ENCODE results near the gene SDHA.
"Not testable (repeated sequence)": the region's sequence is repeated elsewhere in the genome, so short reads cannot be mapped to it uniquely, and the experiment has no call there.

DNA sequence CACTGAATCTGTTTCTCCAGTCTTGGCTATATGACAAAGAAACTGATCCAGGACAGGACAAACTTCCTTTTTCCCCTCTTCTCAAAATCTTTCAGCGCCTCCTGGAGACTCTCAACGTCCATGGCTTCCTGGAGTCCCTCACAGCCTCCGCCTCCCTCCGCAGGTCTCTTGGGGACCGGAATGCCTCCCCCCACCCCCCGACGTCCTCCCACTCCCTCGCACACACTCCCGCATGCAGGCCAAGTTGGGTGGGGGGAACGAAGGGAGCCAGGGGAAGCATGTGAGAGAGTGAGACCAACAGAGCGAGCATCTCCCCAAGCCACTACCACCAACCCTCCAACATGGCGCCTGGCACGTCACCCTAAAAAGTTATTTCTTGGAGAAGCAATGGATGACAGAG, 72.1 kb downstream of the SDHA start:
- TF ChIP-seq, protein P1, sequence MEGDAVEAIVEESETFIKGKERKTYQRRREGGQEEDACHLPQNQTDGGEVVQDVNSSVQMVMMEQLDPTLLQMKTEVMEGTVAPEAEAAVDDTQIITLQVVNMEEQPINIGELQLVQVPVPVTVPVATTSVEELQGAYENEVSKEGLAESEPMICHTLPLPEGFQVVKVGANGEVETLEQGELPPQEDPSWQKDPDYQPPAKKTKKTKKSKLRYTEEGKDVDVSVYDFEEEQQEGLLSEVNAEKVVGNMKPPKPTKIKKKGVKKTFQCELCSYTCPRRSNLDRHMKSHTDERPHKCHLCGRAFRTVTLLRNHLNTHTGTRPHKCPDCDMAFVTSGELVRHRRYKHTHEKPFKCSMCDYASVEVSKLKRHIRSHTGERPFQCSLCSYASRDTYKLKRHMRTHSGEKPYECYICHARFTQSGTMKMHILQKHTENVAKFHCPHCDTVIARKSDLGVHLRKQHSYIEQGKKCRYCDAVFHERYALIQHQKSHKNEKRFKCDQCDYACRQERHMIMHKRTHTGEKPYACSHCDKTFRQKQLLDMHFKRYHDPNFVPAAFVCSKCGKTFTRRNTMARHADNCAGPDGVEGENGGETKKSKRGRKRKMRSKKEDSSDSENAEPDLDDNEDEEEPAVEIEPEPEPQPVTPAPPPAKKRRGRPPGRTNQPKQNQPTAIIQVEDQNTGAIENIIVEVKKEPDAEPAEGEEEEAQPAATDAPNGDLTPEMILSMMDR (IDR thresholded peaks at IDR 0.05; ENCODE audit: insufficient read depth, low read depth, low read length), result not testable (repeated sequence)
- TF ChIP-seq EZH2 (IDR thresholded peaks at IDR 0.05; ENCODE audit: insufficient read depth, low read length), result not testable (repeated sequence)

Measured in astrocyte (in vitro differentiated cells and primary cell).